CD4-positive, alpha-beta T cell treated with Interferon gamma for 1 hour (primary cell): Measurements from ENCODE around the gene PGAM1.
"Not testable (repeated sequence)": the region's sequence is repeated elsewhere in the genome, so short reads cannot be mapped to it uniquely, and the experiment has no call there.

Source experiments
- DNase-seq: peaks from one replicate; pipeline ENCODE4 v3.0.0-alpha.2; 2020

PGAM1 gene

GRCh38 chr10:97425964-97426775, at the start of gene PGAM1:
TSS of gene PGAM1 (plus strand) at chr10:97426191. CDS start at chr10:97426308, 117 bp downstream.
- peak; percentile 97 for DNase-seq

GRCh38 chr10:97376413-97376812, 49.6 kb upstream of the PGAM1 start:
- DNase-seq, result peak; percentile 33

- DNase-seq, result no peak
These were observed 46.8 kb upstream of the PGAM1 start for GRCh38 chr10:97378933-97379921.

- DNase-seq, result no peak
These were observed 45.5 kb upstream of the PGAM1 start for GRCh38 chr10:97380516-97380915.

GRCh38 chr10:97381626-97382025, 44.4 kb upstream of the PGAM1 start:
- no peak for DNase-seq

GRCh38 chr10:97383159-97383558, 42.8 kb upstream of the PGAM1 start:
- no peak for DNase-seq

GRCh38 chr10:97384156-97384555, 41.8 kb upstream of the PGAM1 start:
- no peak for DNase-seq

GRCh38 chr10:97384641-97385040, 41.4 kb upstream of the PGAM1 start:
- DNase-seq, result no peak

GRCh38 chr10:97385565-97385964, 40.4 kb upstream of the PGAM1 start:
- DNase-seq, result no peak

GRCh38 chr10:97388152-97388551, 37.8 kb upstream of the PGAM1 start:
- peak; percentile 49 for DNase-seq

GRCh38 chr10:97390091-97390490, 35.9 kb upstream of the PGAM1 start:
- DNase-seq, result no peak

- no peak for DNase-seq
These were observed 32.9 kb upstream of the PGAM1 start for GRCh38 chr10:97393034-97393573.

- DNase-seq, result no peak
These were observed 29.9 kb upstream of the PGAM1 start for GRCh38 chr10:97396056-97396455.

- DNase-seq, result peak; percentile 39
These were observed 26.0 kb upstream of the PGAM1 start for GRCh38 chr10:97399843-97400545.

GRCh38 chr10:97400665-97401454, 25.1 kb upstream of the PGAM1 start, which contains the start of gene RRP12:
TSS of gene RRP12 (minus strand) at chr10:97401340. CDS start at chr10:97401231, 109 bp downstream.
- peak; percentile 95 for DNase-seq

GRCh38 chr10:97401455-97401919, 24.5 kb upstream of the PGAM1 start:
- DNase-seq, result no peak

GRCh38 chr10:97404044-97404443, 21.9 kb upstream of the PGAM1 start:
- DNase-seq, result no peak

GRCh38 chr10:97406064-97406463, 19.9 kb upstream of the PGAM1 start:
- DNase-seq, result peak; percentile 48

GRCh38 chr10:97406483-97406882, 19.5 kb upstream of the PGAM1 start:
- DNase-seq, result not testable (repeated sequence)

- peak; percentile 69 for DNase-seq
These were observed 18.6 kb upstream of the PGAM1 start for GRCh38 chr10:97407211-97407951.

GRCh38 chr10:97407952-97408248, 18.1 kb upstream of the PGAM1 start:
- DNase-seq, result no peak
